GM18508 (cell line): ENCODE results near the gene CELSR3.
A peak's percentile ranks its signal among the peaks of the same experiment; 100 is the strongest.

Experiments used
- ATAC-seq: cut with Tn5 transposase; IDR thresholded peaks from one replicate; pipeline ENCODE4 v1.9.1; 2021; ENCODE audit warnings: moderate number of reproducible peaks; ENCODE audit not compliant: insufficient read depth, unreplicated experiment

CELSR3 gene

GRCh38 chr3:48609088-48610005 lies 53.3 kb downstream of the CELSR3 start, which contains the start of gene UQCRC1:
Gene UQCRC1 (minus strand): TSS chr3:48609646. CDS start chr3:48609620, 26 bp downstream.
- peak; percentile 80 for ATAC-seq

- ATAC-seq = no peak
Observed at GRCh38 chr3:48607519-48607918, 55.2 kb downstream of the CELSR3 start.

- no peak for ATAC-seq
Observed at GRCh38 chr3:48601622-48601994, 61.1 kb downstream of the CELSR3 start.

GRCh38 chr3:48600711-48601621 lies 61.7 kb downstream of the CELSR3 start:
- no peak for ATAC-seq

- ATAC-seq = no peak
Observed at GRCh38 chr3:48599509-48600285, 63.0 kb downstream of the CELSR3 start.

GRCh38 chr3:48599077-48599501 lies 63.6 kb downstream of the CELSR3 start:
- no peak for ATAC-seq

GRCh38 chr3:48598323-48599076 lies 64.2 kb downstream of the CELSR3 start:
- ATAC-seq = no peak

- no peak for ATAC-seq
Observed at GRCh38 chr3:48597408-48597800, 65.3 kb downstream of the CELSR3 start.

- ATAC-seq = no peak
Observed at GRCh38 chr3:48596676-48597407, 65.8 kb downstream of the CELSR3 start.

- ATAC-seq = no peak
Observed at GRCh38 chr3:48596157-48596556, 66.5 kb downstream of the CELSR3 start.

GRCh38 chr3:48595526-48596121 lies 67.1 kb downstream of the CELSR3 start:
- no peak for ATAC-seq

GRCh38 chr3:48595075-48595525 lies 67.6 kb downstream of the CELSR3 start, which contains the start of gene COL7A1:
Gene COL7A1 (minus strand): TSS chr3:48595329. CDS start chr3:48595159, 170 bp downstream.
- ATAC-seq = no peak

GRCh38 chr3:48594417-48595049 lies 68.2 kb downstream of the CELSR3 start:
- ATAC-seq = no peak

GRCh38 chr3:48593337-48593736 lies 69.3 kb downstream of the CELSR3 start:
- ATAC-seq = no peak

GRCh38 chr3:48592519-48593087 lies 70.1 kb downstream of the CELSR3 start:
- no peak for ATAC-seq

- no peak for ATAC-seq
Observed at GRCh38 chr3:48591886-48592518, 70.7 kb downstream of the CELSR3 start.

- ATAC-seq = no peak
Observed at GRCh38 chr3:48591436-48591835, 71.2 kb downstream of the CELSR3 start.
